OCI-LY7 (cell line): ENCODE results near the gene TRAF6.

Experiments
- CTCF ChIP-seq: fragments of 200-600 bp; sonication (generic); conservative IDR thresholded peaks from 2 replicates; pipeline ENCODE4 v1.5.1; 2014; ENCODE audit warnings: mild to moderate bottlenecking, antibody characterized with exemption, low read length, moderate library complexity, mixed read lengths
- EZH2phosphoT487 ChIP-seq: fragments of 200-600 bp; sonication (generic); IDR thresholded peaks from 2 replicates; pipeline ENCODE4 v1.6.1; 2018; ENCODE audit warnings: low read depth, borderline replicate concordance, mild to moderate bottlenecking, mixed run types, antibody characterized with exemption, low read length, moderate library complexity, mixed read lengths

- TF ChIP-seq CTCF (no peak), EZH2phosphoT487 (no peak)
Measured at GRCh38 chr11:36453678-36454077, 56.4 kb downstream of the TRAF6 start.
